Activated CD4-positive, alpha-beta T cell treated with anti-CD3 and anti-CD28 coated beads for 24 hours (primary cell): ENCODE data around the gene ACAD11.

Experiments used
- DNase-seq, 2 donors: peaks; one replicate each; pipeline ENCODE4 v3.0.0-alpha.2; 2020; ENCODE audit warnings: low read depth in 2 of 2

The ACAD11 gene

GRCh38 chr3:132659365-132660051, at the start of gene ACAD11:
Gene ACAD11 (minus strand): TSS chr3:132659809. CDS start chr3:132659751, 58 bp downstream.
- peak in 1 of 2 donors; percentile 14 for DNase-seq

- no peak for DNase-seq
Measured at GRCh38 chr3:132703733-132704132, 44.1 kb upstream of the ACAD11 start.

GRCh38 chr3:132695422-132695821, 35.8 kb upstream of the ACAD11 start:
- no peak for DNase-seq

GRCh38 chr3:132694991-132695390, 35.4 kb upstream of the ACAD11 start:
- no peak for DNase-seq

GRCh38 chr3:132690040-132690439, 30.4 kb upstream of the ACAD11 start:
- no peak for DNase-seq

GRCh38 chr3:132682201-132682600, 22.6 kb upstream of the ACAD11 start:
- DNase-seq: no peak

- no peak for DNase-seq
Measured at GRCh38 chr3:132681421-132681820, 21.8 kb upstream of the ACAD11 start.

- no peak for DNase-seq
Measured at GRCh38 chr3:132679911-132680310, 20.3 kb upstream of the ACAD11 start.

- DNase-seq: no peak
Measured at GRCh38 chr3:132675408-132675807, 15.8 kb upstream of the ACAD11 start.

- no peak for DNase-seq
Measured at GRCh38 chr3:132669256-132669777, 9.7 kb upstream of the ACAD11 start.

GRCh38 chr3:132665230-132665745, 5.7 kb upstream of the ACAD11 start:
- DNase-seq: no peak

GRCh38 chr3:132662212-132662611, 2.6 kb upstream of the ACAD11 start:
- no peak for DNase-seq

GRCh38 chr3:132661101-132661500, 1.5 kb upstream of the ACAD11 start:
- DNase-seq: no peak

GRCh38 chr3:132660811-132661070, 1.1 kb upstream of the ACAD11 start:
- no peak for DNase-seq

- DNase-seq: peak; percentile 49 to 53
Measured at GRCh38 chr3:132660052-132660810, 622 bp upstream of the ACAD11 start, which contains the start of gene UBA5. Gene UBA5 (plus strand): TSS chr3:132660329. CDS start chr3:132660538, 209 bp downstream.

GRCh38 chr3:132659000-132659364, 627 bp downstream of the ACAD11 start:
- DNase-seq: no peak

GRCh38 chr3:132657869-132658747, 1.5 kb downstream of the ACAD11 start:
- no peak for DNase-seq

- DNase-seq: no peak
Measured at GRCh38 chr3:132655471-132655870, 4.1 kb downstream of the ACAD11 start.

GRCh38 chr3:132654721-132655120, 4.9 kb downstream of the ACAD11 start:
- DNase-seq: no peak

GRCh38 chr3:132654190-132654589, 5.4 kb downstream of the ACAD11 start:
- no peak for DNase-seq

GRCh38 chr3:132652640-132653270, 6.9 kb downstream of the ACAD11 start:
- no peak for DNase-seq

- DNase-seq: no peak
Measured at GRCh38 chr3:132650153-132650552, 9.5 kb downstream of the ACAD11 start.
